IMR-90 (cell line): ENCODE data around the gene GSTA4. TPM values are rescaled to one million over a fixed set of nuclear protein-coding genes. Genes with fewer than 3 reads are reported as not detected.

Source experiments
- ATAC-seq: fragments of 200-7000 bp; cut with Tn5 transposase; 2 replicates; pipeline ENCODE4 v1.9.1; 2020; ENCODE audit warnings: low read depth, mild to moderate bottlenecking, moderate library complexity
- BruUV-seq: library from RNA; stranded (reverse); fragments of 400-500 nt; replicated peaks from 2 replicates; lab custom pipeline; 2021; lab: Mats Ljungman, UMichigan
- CTCF ChIA-PET: fragments of 300-600 bp; formaldehyde crosslinking; extraction: SDS; loops from one replicate; lab custom pipeline; 2021; ENCODE audit warnings: antibody characterized with exemption; lab: Yijun Ruan, JAX
- POLR2A ChIA-PET: fragments of 300-600 bp; sonication (Branson Sonifier 250); formaldehyde crosslinking; loops from one replicate; lab custom pipeline; 2022; ENCODE audit warnings: antibody characterized with exemption; ENCODE audit not compliant: unreplicated experiment; lab: Charles Lee
- DNase-seq: peaks from one replicate; pipeline ENCODE4 v3.0.0; 2013
- H2AFZ ChIP-seq: replicated peaks from 2 replicates; pipeline ENCODE3; 2013; ENCODE audit warnings: low read length, mild to moderate bottlenecking; ENCODE audit not compliant: poor library complexity
- H2AK5ac ChIP-seq: 2 replicates; pipeline ENCODE4 v1.6.1; 2013; ENCODE audit warnings: low read depth, low read length, inconsistent platforms
- H2AK9ac ChIP-seq: replicated peaks from 2 replicates; pipeline ENCODE3; 2013; ENCODE audit warnings: mild to moderate bottlenecking, low read depth, low read length, moderate library complexity; ENCODE audit not compliant: poor library complexity
- H2BK120ac ChIP-seq: 2 replicates; pipeline ENCODE4 v1.6.1; 2013; ENCODE audit warnings: low read depth, low read length, inconsistent platforms
- H2BK15ac ChIP-seq: 3 replicates; pipeline ENCODE4 v1.6.1; 2013; ENCODE audit warnings: low read depth, low read length, inconsistent platforms
- H2BK20ac ChIP-seq: 2 replicates; pipeline ENCODE4 v1.6.1; 2013; ENCODE audit warnings: low read depth, mild to moderate bottlenecking, inconsistent platforms, low read length, moderate library complexity
- H2BK5ac ChIP-seq: 2 replicates; pipeline ENCODE4 v1.6.1; 2013; ENCODE audit warnings: mild to moderate bottlenecking, low read depth, low read length, inconsistent platforms; ENCODE audit not compliant: poor library complexity, severe bottlenecking
- H3K14ac ChIP-seq: replicated peaks from 2 replicates; pipeline ENCODE4 v1.6.1; 2013; ENCODE audit warnings: low read depth, low read length, inconsistent platforms
- H3K18ac ChIP-seq: 2 replicates; pipeline ENCODE4 v1.6.1; 2013; ENCODE audit warnings: low read depth, low read length, control low read depth
- H3K23ac ChIP-seq: 2 replicates; pipeline ENCODE4 v1.6.1; 2013; ENCODE audit warnings: low read depth, low read length, inconsistent platforms
- H3K27ac ChIP-seq: 2 replicates; pipeline ENCODE4 v1.5.1; 2013; ENCODE audit warnings: mild to moderate bottlenecking, control low read depth, low read length; ENCODE audit not compliant: insufficient read depth
- H3K27me3 ChIP-seq: 2 replicates; pipeline ENCODE4 v1.6.1; 2013; ENCODE audit warnings: low read length; ENCODE audit not compliant: control insufficient read depth, insufficient read depth
- H3K36me3 ChIP-seq: 2 replicates; pipeline ENCODE4 v1.6.1; 2013; ENCODE audit warnings: low read length, mixed read lengths; ENCODE audit not compliant: control insufficient read depth, insufficient read depth
- H3K4ac ChIP-seq: 2 replicates; pipeline ENCODE4 v1.6.1; 2013; ENCODE audit warnings: low read depth, low read length, inconsistent platforms
- H3K4me1 ChIP-seq: 2 replicates; pipeline ENCODE4 v1.6.1; 2013; ENCODE audit warnings: low read length, mixed read lengths; ENCODE audit not compliant: control insufficient read depth, insufficient read depth
- H3K4me2 ChIP-seq: 2 replicates; pipeline ENCODE4 v1.6.1; 2013; ENCODE audit warnings: low read depth, mild to moderate bottlenecking, control low read depth, low read length, moderate library complexity
- H3K4me3 ChIP-seq: 2 replicates; pipeline ENCODE4 v1.5.1; 2013; ENCODE audit warnings: low read depth, mild to moderate bottlenecking, control low read depth, low read length, moderate library complexity; ENCODE audit not compliant: insufficient read depth
- H3K56ac ChIP-seq: 2 replicates; pipeline ENCODE4 v1.6.1; 2013; ENCODE audit warnings: low read length, inconsistent platforms; ENCODE audit not compliant: insufficient read depth; ENCODE audit errors: extremely low read depth
- H3K79me1 ChIP-seq, 2 experiments: 2 replicates each; pipeline ENCODE4 v1.6.1; 2013; ENCODE audit warnings: low read length in 2 of 2, inconsistent platforms in 1 of 2, low read depth in 1 of 2
- H3K9ac ChIP-seq: 2 replicates; pipeline ENCODE4 v1.6.1; 2013; ENCODE audit warnings: low read depth, low read length, control low read depth
- H3K9me1 ChIP-seq: 2 replicates; pipeline ENCODE4 v1.6.1; 2013; ENCODE audit warnings: low read length, inconsistent platforms; ENCODE audit not compliant: insufficient read depth
- H3K9me3 ChIP-seq: 2 replicates; pipeline ENCODE4 v1.6.1; 2013; ENCODE audit warnings: low read length; ENCODE audit not compliant: control insufficient read depth, insufficient read depth
- H4K20me1 ChIP-seq: 2 replicates; pipeline ENCODE4 v1.6.1; 2013; ENCODE audit warnings: low read length, inconsistent platforms; ENCODE audit not compliant: insufficient read depth
- H4K5ac ChIP-seq: 2 replicates; pipeline ENCODE4 v1.6.1; 2013; ENCODE audit warnings: mild to moderate bottlenecking, low read depth, low read length, control low read depth
- H4K8ac ChIP-seq, 2 experiments: 2 replicates each; pipeline ENCODE4 v1.6.1; 2013; ENCODE audit warnings: low read depth in 2 of 2, low read length in 2 of 2, control low read depth in 1 of 2, inconsistent platforms in 1 of 2
- H4K91ac ChIP-seq: 2 replicates; pipeline ENCODE4 v1.6.1; 2013; ENCODE audit warnings: low read depth, low read length, inconsistent platforms; ENCODE audit not compliant: insufficient read depth
- BHLHE40 ChIP-seq: fragments of 150-350 bp; IDR thresholded peaks from 2 replicates; pipeline ENCODE4 v1.6.1; 2016; ENCODE audit warnings: mild to moderate bottlenecking, low read depth, low read length
- CEBPB ChIP-seq: IDR thresholded peaks from 2 replicates; pipeline ENCODE4 v1.6.1; 2012; ENCODE audit warnings: low read depth, low read length, improper control_type of control experiment
- CHD1 ChIP-seq: IDR thresholded peaks from 2 replicates; pipeline ENCODE4 v1.6.1; 2012; ENCODE audit warnings: low read depth, low read length, improper control_type of control experiment
- CTCF ChIP-seq: conservative IDR thresholded peaks from 2 replicates; pipeline ENCODE4 v1.5.1; 2012; ENCODE audit warnings: mild to moderate bottlenecking, low read depth, low read length, improper control_type of control experiment
- ELK1 ChIP-seq: fragments of 150-350 bp; IDR thresholded peaks from 2 replicates; pipeline ENCODE4 v1.6.1; 2016; ENCODE audit warnings: low read depth, mild to moderate bottlenecking, low read length, moderate library complexity, borderline replicate concordance
- FOS ChIP-seq: fragments of 150-350 bp; IDR thresholded peaks from 2 replicates; pipeline ENCODE4 v1.6.1; 2016; ENCODE audit warnings: low read depth, low read length
- MAFK ChIP-seq: IDR thresholded peaks from 2 replicates; pipeline ENCODE4 v1.6.1; 2012; ENCODE audit warnings: low read depth, low read length, improper control_type of control experiment
- MAZ ChIP-seq: IDR thresholded peaks from 2 replicates; pipeline ENCODE4 v1.6.1; 2012; ENCODE audit warnings: low read depth, mild to moderate bottlenecking, low read length, improper control_type of control experiment, moderate library complexity, borderline replicate concordance
- MXI1 ChIP-seq: IDR thresholded peaks from 2 replicates; pipeline ENCODE4 v1.6.1; 2012; ENCODE audit warnings: low read depth, mild to moderate bottlenecking, low read length, moderate library complexity, borderline replicate concordance
- NFE2L2 ChIP-seq: fragments of 150-350 bp; IDR thresholded peaks from 2 replicates; pipeline ENCODE4 v1.6.1; 2016; ENCODE audit warnings: low read depth, mild to moderate bottlenecking, low read length
- POLR2A ChIP-seq: IDR thresholded peaks from 2 replicates; pipeline ENCODE4 v1.6.1; 2012; ENCODE audit warnings: mild to moderate bottlenecking, low read depth, low read length
- RCOR1 ChIP-seq: IDR thresholded peaks from 2 replicates; pipeline ENCODE4 v1.6.1; 2012; ENCODE audit warnings: mild to moderate bottlenecking, low read length, improper control_type of control experiment; ENCODE audit not compliant: insufficient replicate concordance
- RFX5 ChIP-seq: IDR thresholded peaks from 2 replicates; pipeline ENCODE4 v1.8.0; 2012; ENCODE audit warnings: low read depth, mild to moderate bottlenecking, low read length, moderate library complexity
- SMC3 ChIP-seq: fragments of 150-350 bp; IDR thresholded peaks from 2 replicates; pipeline ENCODE4 v1.6.1; 2016; ENCODE audit warnings: low read depth, mild to moderate bottlenecking, antibody characterized with exemption, low read length, moderate library complexity
- USF2 ChIP-seq: fragments of 150-350 bp; IDR thresholded peaks from 2 replicates; pipeline ENCODE4 v1.6.1; 2017; ENCODE audit warnings: mild to moderate bottlenecking, antibody characterized with exemption, low read length, low read depth
- WGBS, 2 experiments: methylation state at CpG; one replicate each; pipeline versions ENCODE4 v1.1.5 to v1.1.7; 2013; ENCODE audit warnings: missing lambda C conversion rate in 2 of 2; ENCODE audit not compliant: insufficient read length in 1 of 2; ENCODE audit errors: extremely low coverage in 2 of 2; 5-methylcytosine and 5-hydroxymethylcytosine counted together
- dilution Hi-C: fragments of 300-500 bp; cut with HindIII; formaldehyde crosslinking; loops from one replicate; pipeline ENCODE4 v1.14.3; 2018; ENCODE audit warnings: low sequenced_read_pairs; ENCODE audit not compliant: unreplicated experiment
- in situ Hi-C: fragments of 300-500 bp; cut with MboI; formaldehyde crosslinking; loops from 3 replicates; pipeline ENCODE4 v1.14.3; 2019; ENCODE audit warnings: low sequenced_read_pairs, inconsistent platforms, mixed read lengths
- intact Hi-C: fragments of 100-400 bp; cut with micrococcal nuclease; formaldehyde crosslinking; loops from 2 replicates; pipeline ENCODE4 v1.10.0; 2022
- polyA plus RNA-seq, 3 experiments: library from polyadenylated mRNA; depleted of rRNA; stranded (reverse); fragments of >200 nt; gene quantifications; 2 replicates each; pipeline ENCODE4 v1.2.3, GENCODE V29; 2012; ENCODE audit warnings: low replicate concordance in 1 of 3
- total RNA-seq: library from RNA; depleted of rRNA; stranded (reverse); fragments of >200 nt; gene quantifications from 2 replicates; pipeline ENCODE4 v1.2.3, GENCODE V29; 2012

Gene GSTA4
- total and polyA plus RNA-seq, 2 of the 4 experiments (the other 2 are of a cell fraction): 26.9 to 35.6 TPM

- Histone ChIP-seq H2AK5ac (no peak overlapping the region), H3K23ac (no peak overlapping the region), H3K27ac (no peak overlapping the region), H3K56ac (no peak overlapping the region), H2BK15ac (no peak overlapping the region), H3K9me1 (peaks cover 17% of the 10 kb centered on the region), H3K9me3 (no peaks in the 10 kb centered on the region), H3K79me1 (peaks cover 0 to 19% of the 10 kb centered on the region in 2 experiments; a peak in 2 of 4 replicates), H3K4ac (no peak overlapping the region), H4K8ac (no peak overlapping the region), H3K14ac (no peak overlapping the region), H4K91ac (no peak overlapping the region), H2BK120ac (no peak overlapping the region), H3K9ac (no peak overlapping the region), H3K4me2 (no peak overlapping the region), H3K4me3 (no peak overlapping the region), H2AK9ac (no peak overlapping the region), H2BK5ac (no peak overlapping the region), H3K18ac (no peak overlapping the region), H4K5ac (no peak overlapping the region), H3K4me1 (peaks cover 18% of the 10 kb centered on the region), H2BK20ac (no peak overlapping the region), H4K20me1 (peaks cover 9% of the 10 kb centered on the region), H3K27me3 (no peaks in the 10 kb centered on the region), H3K36me3 (peaks cover 16% of the 10 kb centered on the region), H2AFZ (no peak overlapping the region)
- ChIA-PET CTCF (interaction anchor here (0.6 kb wide), 1 partner anchor 189 kb away, joined by 3 read pairs; no protein-coding TSS in a partner anchor), POLR2A (no interaction called here)
- intact Hi-C loops: no loop called here
- TF ChIP-seq RFX5 (no peak), CHD1 (no peak), MAZ (no peak), NFE2L2 (no peak), RCOR1 (no peak), ELK1 (no peak), CEBPB (no peak), CTCF (no peak), POLR2A (no peak), MXI1 (no peak), FOS (no peak), BHLHE40 (no peak), SMC3 (no peak), MAFK (no peak), USF2 (no peak)
- DNase-seq (no peak), ATAC-seq (no peak)
- in situ Hi-C loops: no loop called here
- no TSS peak for BruUV-seq
- no CpG with 5 or more reads among the region's 4 CpGs for WGBS, 2 experiments
- dilution Hi-C loops: no loop called here
Observed at GRCh38 chr6:53031281-53031680, 36.2 kb upstream of the GSTA4 start.
